Neural cell (in vitro differentiated cells): Measurements from ENCODE around the gene SURF1. TPM values are rescaled to one million over a fixed set of nuclear protein-coding genes. Genes with fewer than 3 reads are reported as not detected.

ENCODE experiments used
- H2AFZ ChIP-seq: fragments of 200-600, 300-800 bp; sonication (generic), shearing (Covaris generic); 2 replicates; pipeline ENCODE4 v1.6.0; 2014; ENCODE audit warnings: low read depth, mild to moderate bottlenecking, antibody characterized with exemption, low read length, moderate library complexity
- H3F3A ChIP-seq: fragments of 200-600 bp; shearing (Covaris generic); 2 replicates; pipeline ENCODE4 v1.6.1; 2016; ENCODE audit warnings: mild to moderate bottlenecking, moderate library complexity, mixed read lengths, antibody characterized with exemption, low read length; ENCODE audit not compliant: insufficient read depth, poor library complexity, severe bottlenecking
- H3K27ac ChIP-seq: fragments of 200-600, 300-800 bp; sonication (generic), shearing (Covaris generic); 2 replicates; pipeline ENCODE4 v1.5.1; 2014; ENCODE audit warnings: mild to moderate bottlenecking, low read length, moderate library complexity
- H3K27me3 ChIP-seq: fragments of 300-800, 200-600 bp; sonication (generic), shearing (Covaris generic); 2 replicates; pipeline ENCODE4 v1.6.0; 2014; ENCODE audit warnings: mild to moderate bottlenecking, low read depth, low read length, moderate library complexity; ENCODE audit not compliant: insufficient read depth
- H3K36me3 ChIP-seq: fragments of 300-800, 200-600 bp; sonication (generic), shearing (Covaris generic); 2 replicates; pipeline ENCODE4 v1.5.1; 2014; ENCODE audit warnings: mild to moderate bottlenecking, antibody characterized with exemption, low read length, moderate library complexity; ENCODE audit not compliant: insufficient read depth
- H3K4me2 ChIP-seq: fragments of 300-800, 200-600 bp; sonication (generic), shearing (Covaris generic); 2 replicates; pipeline ENCODE4 v1.6.0; 2014; ENCODE audit warnings: mild to moderate bottlenecking, low read length
- H3K4me3 ChIP-seq: fragments of 300-800, 200-600 bp; sonication (generic), shearing (Covaris generic); 2 replicates; pipeline ENCODE4 v1.5.1; 2014; ENCODE audit warnings: mild to moderate bottlenecking, low read length, moderate library complexity
- H3K79me2 ChIP-seq: fragments of 200-600 bp; shearing (Covaris generic); replicated peaks from 2 replicates; pipeline ENCODE4 v1.6.0; 2014; ENCODE audit warnings: mild to moderate bottlenecking, low read length, moderate library complexity; ENCODE audit not compliant: insufficient read depth
- H3K9ac ChIP-seq: fragments of 300-800, 200-600 bp; sonication (generic), shearing (Covaris generic); 2 replicates; pipeline ENCODE4 v1.6.1; 2016; ENCODE audit warnings: mild to moderate bottlenecking, low read length, mixed read lengths
- H3K9me2 ChIP-seq: fragments of 200-600 bp; shearing (Covaris generic); 2 replicates; pipeline ENCODE4 v1.6.1; 2016; ENCODE audit warnings: mild to moderate bottlenecking, low read length, mixed read lengths; ENCODE audit not compliant: insufficient read depth
- H3K9me3 ChIP-seq: fragments of 200-600, 300-800 bp; sonication (generic), shearing (Covaris generic); 2 replicates; pipeline ENCODE4 v1.6.1; 2016; ENCODE audit warnings: mild to moderate bottlenecking, mixed run types, low read length, moderate library complexity, mixed read lengths
- H4K20me1 ChIP-seq: fragments of 200-600 bp; shearing (Covaris generic); 2 replicates; pipeline ENCODE4 v1.6.1; 2016; ENCODE audit warnings: mild to moderate bottlenecking, mixed run types; ENCODE audit not compliant: insufficient read depth
- EP300 ChIP-seq: fragments of 450-650 bp; conservative IDR thresholded peaks from 2 replicates; pipeline ENCODE4 v1.6.1; 2014; ENCODE audit warnings: antibody characterized with exemption, mild to moderate bottlenecking, moderate library complexity; ENCODE audit not compliant: poor library complexity, severe bottlenecking
- EZH2 ChIP-seq: fragments of 200-600, 300-800 bp; shearing (Covaris generic), sonication (generic); IDR thresholded peaks from 2 replicates; pipeline ENCODE4 v1.6.1; 2014; ENCODE audit warnings: antibody characterized with exemption, low read length, borderline replicate concordance, mild to moderate bottlenecking; ENCODE audit not compliant: insufficient read depth, poor library complexity, severe bottlenecking
- MXI1 ChIP-seq: fragments of 450-650 bp; conservative IDR thresholded peaks from 2 replicates; pipeline ENCODE4 v1.6.1; 2014; ENCODE audit warnings: antibody characterized with exemption, mild to moderate bottlenecking; ENCODE audit not compliant: poor library complexity, severe bottlenecking
- POLR2AphosphoS5 ChIP-seq: IDR thresholded peaks from 2 replicates; pipeline ENCODE4 v1.6.1; 2012
- RAD21 ChIP-seq: fragments of 450-650 bp; conservative IDR thresholded peaks from 2 replicates; pipeline ENCODE4 v1.6.1; 2014; ENCODE audit warnings: antibody characterized with exemption, mild to moderate bottlenecking, moderate library complexity
- SMC3 ChIP-seq: fragments of 450-650 bp; conservative IDR thresholded peaks from 2 replicates; pipeline ENCODE4 v1.6.1; 2014; ENCODE audit warnings: antibody characterized with exemption, mild to moderate bottlenecking, moderate library complexity; ENCODE audit not compliant: poor library complexity
- TAF1 ChIP-seq: IDR thresholded peaks from 2 replicates; pipeline ENCODE4 v1.6.1; 2012; ENCODE audit warnings: low read depth
- polyA plus RNA-seq: library from polyadenylated mRNA; depleted of rRNA; stranded (reverse); fragments of >200 nt; gene quantifications from 2 replicates; pipeline ENCODE4 v1.2.3, GENCODE V29; 2014
- TF ChIP-seq, protein P1 (sequence below): fragments of 450-650 bp; IDR thresholded peaks from 2 replicates; pipeline ENCODE4 v1.5.1; 2014; ENCODE audit warnings: antibody characterized with exemption, mild to moderate bottlenecking, moderate library complexity; ENCODE audit not compliant: poor library complexity, severe bottlenecking
- TF ChIP-seq, protein P2 (sequence below): IDR thresholded peaks from 2 replicates; pipeline ENCODE4 v1.6.1; 2012; ENCODE audit warnings: borderline replicate concordance

Gene SURF1
- polyA plus RNA-seq, 1 donor from 2014 or later = 32.3 TPM

DNA sequence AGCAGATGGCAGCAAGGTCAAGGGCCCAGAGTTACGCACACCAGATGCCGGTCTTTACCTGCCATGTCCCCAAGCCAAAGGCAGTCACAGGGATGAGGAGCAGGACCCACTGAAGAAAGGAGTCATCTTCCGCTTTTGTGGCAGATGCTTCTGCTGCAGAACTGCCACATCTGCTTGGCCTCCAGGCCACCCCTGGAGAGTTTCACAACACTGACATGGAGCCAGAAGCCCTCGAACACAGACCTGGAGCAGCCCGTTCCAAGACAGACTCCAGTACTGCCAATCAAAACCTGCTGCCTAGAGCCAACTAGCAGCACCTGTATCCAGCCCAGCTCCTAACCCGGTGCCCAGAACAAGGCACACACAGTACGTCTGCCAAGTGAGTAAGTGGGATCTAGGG, 1.5 kb downstream of the SURF1 start:
- Histone ChIP-seq H2AFZ (no peak overlapping the region), H3K9me2 (no peaks in the 10 kb centered on the region), H3K36me3 (peaks cover 6% of the 10 kb centered on the region), H3K9me3 (no peaks in the 10 kb centered on the region), H3K79me2 (peaks cover 16% of the 10 kb centered on the region), H4K20me1 (no peaks in the 10 kb centered on the region), H3K9ac (no peak overlapping the region), H3K27ac (no peak overlapping the region), H3K27me3 (no peaks in the 10 kb centered on the region), H3F3A (no peaks in the 10 kb centered on the region), H3K4me2 (no peak overlapping the region), H3K4me3 (peak overlapping the region; percentile 95)
- TF ChIP-seq, protein P1, sequence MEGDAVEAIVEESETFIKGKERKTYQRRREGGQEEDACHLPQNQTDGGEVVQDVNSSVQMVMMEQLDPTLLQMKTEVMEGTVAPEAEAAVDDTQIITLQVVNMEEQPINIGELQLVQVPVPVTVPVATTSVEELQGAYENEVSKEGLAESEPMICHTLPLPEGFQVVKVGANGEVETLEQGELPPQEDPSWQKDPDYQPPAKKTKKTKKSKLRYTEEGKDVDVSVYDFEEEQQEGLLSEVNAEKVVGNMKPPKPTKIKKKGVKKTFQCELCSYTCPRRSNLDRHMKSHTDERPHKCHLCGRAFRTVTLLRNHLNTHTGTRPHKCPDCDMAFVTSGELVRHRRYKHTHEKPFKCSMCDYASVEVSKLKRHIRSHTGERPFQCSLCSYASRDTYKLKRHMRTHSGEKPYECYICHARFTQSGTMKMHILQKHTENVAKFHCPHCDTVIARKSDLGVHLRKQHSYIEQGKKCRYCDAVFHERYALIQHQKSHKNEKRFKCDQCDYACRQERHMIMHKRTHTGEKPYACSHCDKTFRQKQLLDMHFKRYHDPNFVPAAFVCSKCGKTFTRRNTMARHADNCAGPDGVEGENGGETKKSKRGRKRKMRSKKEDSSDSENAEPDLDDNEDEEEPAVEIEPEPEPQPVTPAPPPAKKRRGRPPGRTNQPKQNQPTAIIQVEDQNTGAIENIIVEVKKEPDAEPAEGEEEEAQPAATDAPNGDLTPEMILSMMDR = no peak
- TF ChIP-seq EZH2 (no peak), EP300 (no peak), MXI1 (no peak), TAF1 (no peak), RAD21 (no peak), POLR2AphosphoS5 (no peak), SMC3 (no peak)
- TF ChIP-seq, protein P2, sequence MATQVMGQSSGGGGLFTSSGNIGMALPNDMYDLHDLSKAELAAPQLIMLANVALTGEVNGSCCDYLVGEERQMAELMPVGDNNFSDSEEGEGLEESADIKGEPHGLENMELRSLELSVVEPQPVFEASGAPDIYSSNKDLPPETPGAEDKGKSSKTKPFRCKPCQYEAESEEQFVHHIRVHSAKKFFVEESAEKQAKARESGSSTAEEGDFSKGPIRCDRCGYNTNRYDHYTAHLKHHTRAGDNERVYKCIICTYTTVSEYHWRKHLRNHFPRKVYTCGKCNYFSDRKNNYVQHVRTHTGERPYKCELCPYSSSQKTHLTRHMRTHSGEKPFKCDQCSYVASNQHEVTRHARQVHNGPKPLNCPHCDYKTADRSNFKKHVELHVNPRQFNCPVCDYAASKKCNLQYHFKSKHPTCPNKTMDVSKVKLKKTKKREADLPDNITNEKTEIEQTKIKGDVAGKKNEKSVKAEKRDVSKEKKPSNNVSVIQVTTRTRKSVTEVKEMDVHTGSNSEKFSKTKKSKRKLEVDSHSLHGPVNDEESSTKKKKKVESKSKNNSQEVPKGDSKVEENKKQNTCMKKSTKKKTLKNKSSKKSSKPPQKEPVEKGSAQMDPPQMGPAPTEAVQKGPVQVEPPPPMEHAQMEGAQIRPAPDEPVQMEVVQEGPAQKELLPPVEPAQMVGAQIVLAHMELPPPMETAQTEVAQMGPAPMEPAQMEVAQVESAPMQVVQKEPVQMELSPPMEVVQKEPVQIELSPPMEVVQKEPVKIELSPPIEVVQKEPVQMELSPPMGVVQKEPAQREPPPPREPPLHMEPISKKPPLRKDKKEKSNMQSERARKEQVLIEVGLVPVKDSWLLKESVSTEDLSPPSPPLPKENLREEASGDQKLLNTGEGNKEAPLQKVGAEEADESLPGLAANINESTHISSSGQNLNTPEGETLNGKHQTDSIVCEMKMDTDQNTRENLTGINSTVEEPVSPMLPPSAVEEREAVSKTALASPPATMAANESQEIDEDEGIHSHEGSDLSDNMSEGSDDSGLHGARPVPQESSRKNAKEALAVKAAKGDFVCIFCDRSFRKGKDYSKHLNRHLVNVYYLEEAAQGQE = no peak

DNA sequence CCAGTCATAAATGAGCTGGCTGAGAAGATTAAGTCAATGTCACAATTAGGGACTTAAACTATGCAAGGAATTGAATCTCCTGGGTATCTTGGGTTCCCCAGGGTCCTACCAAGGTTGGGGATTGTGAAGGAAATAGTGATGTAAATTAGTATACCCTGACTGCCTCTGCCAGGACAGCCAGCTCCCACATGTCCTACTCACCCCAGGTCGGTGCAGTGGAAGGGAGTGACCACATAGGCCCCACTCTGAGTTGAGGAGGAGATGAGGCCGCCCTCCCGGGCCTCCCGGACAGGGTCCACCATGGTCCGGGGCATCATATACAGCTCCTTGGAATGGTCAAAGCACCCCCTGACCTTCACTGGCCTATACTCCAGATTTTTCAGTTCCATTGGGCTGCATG, 2.7 kb downstream of the SURF1 start:
- no peaks in the 10 kb centered on the region for H3K9me3 ChIP-seq
- H4K20me1 ChIP-seq = no peaks in the 10 kb centered on the region
- H3K9me2 ChIP-seq = no peaks in the 10 kb centered on the region
- H3K27ac ChIP-seq = no peak overlapping the region
- TF ChIP-seq, protein P1 = no peak
- TF ChIP-seq POLR2AphosphoS5 = no peak
- H2AFZ ChIP-seq = no peak overlapping the region
- H3K4me2 ChIP-seq = no peak overlapping the region
- H3K9ac ChIP-seq = no peak overlapping the region
- H3K27me3 ChIP-seq = no peaks in the 10 kb centered on the region
- H3K36me3 ChIP-seq = peaks cover 6% of the 10 kb centered on the region
- peaks cover 25% of the 10 kb centered on the region for H3K79me2 ChIP-seq
- H3K4me3 ChIP-seq = no peak overlapping the region
- no peaks in the 10 kb centered on the region for H3F3A ChIP-seq
